Skeletal muscle satellite cell (primary cell): ENCODE measurements around the gene CASKIN2.

Source experiments
- H3K27me3 ChIP-seq: 2 replicates; pipeline ENCODE4 v1.7.0; 2013; ENCODE audit warnings: low read length; ENCODE audit not compliant: control insufficient read depth, insufficient read depth
- H3K36me3 ChIP-seq: 2 replicates; pipeline ENCODE4 v1.7.0; 2013; ENCODE audit warnings: mild to moderate bottlenecking, control low read depth, low read length; ENCODE audit not compliant: insufficient read depth
- H3K4me1 ChIP-seq: 2 replicates; pipeline ENCODE4 v1.7.0; 2013; ENCODE audit warnings: low read length; ENCODE audit not compliant: control insufficient read depth, insufficient read depth
- H3K4me2 ChIP-seq: 2 replicates; pipeline ENCODE4 v1.7.0; 2013; ENCODE audit warnings: mild to moderate bottlenecking, low read length
- H3K4me3 ChIP-seq: 2 replicates; pipeline ENCODE4 v1.7.0; 2013; ENCODE audit warnings: low read length
- H3K9ac ChIP-seq: 2 replicates; pipeline ENCODE4 v1.7.0; 2013; ENCODE audit warnings: mild to moderate bottlenecking, low read depth, low read length, moderate library complexity
- H3K9me3 ChIP-seq: replicated peaks from 2 replicates; pipeline ENCODE4 v1.7.0; 2013; ENCODE audit warnings: mild to moderate bottlenecking, control low read depth, low read length

Gene CASKIN2

GRCh38 chr17:75490953-75491649 lies 24.2 kb downstream of the CASKIN2 start:
- no peaks in the 10 kb centered on the region for H3K27me3 ChIP-seq
- no peak overlapping the region for H3K4me2 ChIP-seq
- no peaks in the 10 kb centered on the region for H3K9me3 ChIP-seq
- no peaks in the 10 kb centered on the region for H3K4me1 ChIP-seq
- no peak overlapping the region for H3K4me3 ChIP-seq
- H3K36me3 ChIP-seq: peaks cover 38% of the 10 kb centered on the region
- no peak overlapping the region for H3K9ac ChIP-seq

GRCh38 chr17:75490173-75490743 lies 25.1 kb downstream of the CASKIN2 start:
- Histone ChIP-seq H3K9me3 (no peaks in the 10 kb centered on the region), H3K27me3 (no peaks in the 10 kb centered on the region), H3K9ac (no peak overlapping the region), H3K4me2 (no peak overlapping the region), H3K4me1 (no peaks in the 10 kb centered on the region), H3K36me3 (peaks cover 33% of the 10 kb centered on the region), H3K4me3 (no peak overlapping the region)

- H3K4me1 ChIP-seq: no peaks in the 10 kb centered on the region
- H3K27me3 ChIP-seq: no peaks in the 10 kb centered on the region
- no peak overlapping the region for H3K9ac ChIP-seq
- H3K9me3 ChIP-seq: no peaks in the 10 kb centered on the region
- peaks cover 31% of the 10 kb centered on the region for H3K36me3 ChIP-seq
- no peak overlapping the region for H3K4me3 ChIP-seq
- H3K4me2 ChIP-seq: no peak overlapping the region
These were observed 25.8 kb downstream of the CASKIN2 start for GRCh38 chr17:75489511-75489955.

GRCh38 chr17:75488693-75489510 lies 26.4 kb downstream of the CASKIN2 start:
- Histone ChIP-seq H3K4me3 (no peak overlapping the region), H3K4me2 (no peak overlapping the region), H3K36me3 (peaks cover 27% of the 10 kb centered on the region), H3K9ac (no peak overlapping the region), H3K4me1 (no peaks in the 10 kb centered on the region), H3K27me3 (no peaks in the 10 kb centered on the region), H3K9me3 (no peaks in the 10 kb centered on the region)

GRCh38 chr17:75487351-75488070 lies 27.8 kb downstream of the CASKIN2 start:
- H3K9ac ChIP-seq: no peak overlapping the region
- H3K4me1 ChIP-seq: no peaks in the 10 kb centered on the region
- H3K4me2 ChIP-seq: no peak overlapping the region
- H3K9me3 ChIP-seq: no peaks in the 10 kb centered on the region
- H3K27me3 ChIP-seq: no peaks in the 10 kb centered on the region
- no peak overlapping the region for H3K4me3 ChIP-seq
- H3K36me3 ChIP-seq: peaks cover 13% of the 10 kb centered on the region

- no peaks in the 10 kb centered on the region for H3K9me3 ChIP-seq
- H3K9ac ChIP-seq: no peak overlapping the region
- H3K36me3 ChIP-seq: peaks cover 11% of the 10 kb centered on the region
- H3K27me3 ChIP-seq: no peaks in the 10 kb centered on the region
- no peak overlapping the region for H3K4me2 ChIP-seq
- no peaks in the 10 kb centered on the region for H3K4me1 ChIP-seq
- no peak overlapping the region for H3K4me3 ChIP-seq
These were observed 28.4 kb downstream of the CASKIN2 start for GRCh38 chr17:75486951-75487350.

GRCh38 chr17:75486151-75486550 lies 29.2 kb downstream of the CASKIN2 start:
- H3K4me2 ChIP-seq: no peak overlapping the region
- no peaks in the 10 kb centered on the region for H3K9me3 ChIP-seq
- peaks cover 3% of the 10 kb centered on the region for H3K36me3 ChIP-seq
- no peaks in the 10 kb centered on the region for H3K27me3 ChIP-seq
- H3K9ac ChIP-seq: no peak overlapping the region
- H3K4me3 ChIP-seq: no peak overlapping the region
- no peaks in the 10 kb centered on the region for H3K4me1 ChIP-seq

- Histone ChIP-seq H3K4me2 (no peak overlapping the region), H3K9me3 (no peaks in the 10 kb centered on the region), H3K27me3 (no peaks in the 10 kb centered on the region), H3K9ac (no peak overlapping the region), H3K36me3 (no peaks in the 10 kb centered on the region), H3K4me1 (no peaks in the 10 kb centered on the region), H3K4me3 (no peak overlapping the region)
These were observed 29.6 kb downstream of the CASKIN2 start for GRCh38 chr17:75485688-75486087.

GRCh38 chr17:75482098-75482942 lies 33.0 kb downstream of the CASKIN2 start:
- H3K9me3 ChIP-seq: no peaks in the 10 kb centered on the region
- H3K4me3 ChIP-seq: no peak overlapping the region
- no peak overlapping the region for H3K4me2 ChIP-seq
- no peaks in the 10 kb centered on the region for H3K36me3 ChIP-seq
- no peaks in the 10 kb centered on the region for H3K4me1 ChIP-seq
- no peak overlapping the region for H3K9ac ChIP-seq
- no peaks in the 10 kb centered on the region for H3K27me3 ChIP-seq

GRCh38 chr17:75481194-75482068 lies 33.9 kb downstream of the CASKIN2 start:
- no peaks in the 10 kb centered on the region for H3K9me3 ChIP-seq
- H3K4me1 ChIP-seq: peaks cover 5% of the 10 kb centered on the region
- no peaks in the 10 kb centered on the region for H3K36me3 ChIP-seq
- no peak overlapping the region for H3K4me2 ChIP-seq
- no peak overlapping the region for H3K4me3 ChIP-seq
- no peak overlapping the region for H3K9ac ChIP-seq
- no peaks in the 10 kb centered on the region for H3K27me3 ChIP-seq
